ENCODE data around the gene P4HA2.

P4HA2 gene

GRCh38 chr5:132206782-132207181 is 20.9 kb downstream of the P4HA2 start:
- H3K36me3 ChIP-seq, result no peaks in the 10 kb centered on the region
- no peak for TF ChIP-seq CTCF (IDR thresholded peaks at IDR 0.05)
- peaks cover 0 to 4% of the 10 kb centered on the region in 2 experiments for H3K4me1 ChIP-seq (ENCODE audit: control insufficient read depth in 1 of 2, insufficient read depth in 1 of 2, low read depth in 1 of 2, low read length in 1 of 2)
- H3K9me3 ChIP-seq, result no peaks in the 10 kb centered on the region
- no peaks in the 10 kb centered on the region for H3K27me3 ChIP-seq
- no peak overlapping the region for H3K27ac ChIP-seq
- no peak overlapping the region for H3K4me3 ChIP-seq (ENCODE audit: low read depth in 1 of 2, low read length in 1 of 2)

DNA sequence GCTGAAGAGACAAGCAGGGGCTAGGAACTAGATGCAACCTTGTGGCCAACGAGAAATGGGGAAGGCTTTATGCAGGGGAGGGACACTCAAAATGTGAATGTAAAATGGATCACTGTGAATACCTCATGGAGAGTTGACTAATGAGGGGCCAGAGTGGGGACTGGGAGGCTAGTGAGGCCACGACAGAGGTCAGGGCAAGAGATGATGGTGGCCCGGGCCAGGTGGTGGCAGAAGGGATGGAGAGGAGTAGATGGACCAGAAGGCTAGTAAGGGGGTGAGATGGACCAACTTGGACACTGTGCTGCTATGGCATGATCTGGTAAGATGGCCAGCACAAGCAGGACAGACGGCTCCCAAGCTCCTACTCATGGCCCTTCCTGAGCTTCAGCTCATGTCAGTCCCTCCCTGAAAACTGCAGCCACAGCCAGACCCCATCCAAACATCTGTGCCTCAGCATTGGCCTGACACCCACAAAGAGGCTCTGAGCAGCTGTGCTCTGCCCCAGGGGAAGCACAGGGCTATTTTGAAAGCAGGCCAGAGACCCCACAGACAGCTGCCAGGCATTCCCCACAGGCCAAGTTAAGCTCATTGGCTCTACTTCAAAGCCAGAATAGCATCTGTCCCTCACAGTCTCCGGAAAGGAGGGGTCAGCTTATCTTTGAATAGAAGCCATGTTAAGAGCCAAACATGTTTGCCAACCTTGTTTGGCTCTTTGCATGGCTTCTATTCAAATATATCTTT is 22.1 kb downstream of the P4HA2 start:
- Histone ChIP-seq H3K27ac (no peak overlapping the region), H3K4me1 (ENCODE audit: control insufficient read depth in 1 of 2, insufficient read depth in 1 of 2, low read depth in 1 of 2, low read length in 1 of 2) (peaks cover 0 to 4% of the 10 kb centered on the region in 2 experiments), H3K27me3 (no peaks in the 10 kb centered on the region), H3K36me3 (no peaks in the 10 kb centered on the region), H3K4me3 (ENCODE audit: low read depth in 1 of 2, low read length in 1 of 2) (no peak overlapping the region), H3K9me3 (no peaks in the 10 kb centered on the region)
- no peak for TF ChIP-seq CTCF (IDR thresholded peaks at IDR 0.05)

GRCh38 chr5:132204371-132205135 is 23.1 kb downstream of the P4HA2 start:
- H3K4me3 ChIP-seq (ENCODE audit: low read depth in 1 of 2, low read length in 1 of 2), result no peak overlapping the region
- no peaks in the 10 kb centered on the region for H3K36me3 ChIP-seq

DNA sequence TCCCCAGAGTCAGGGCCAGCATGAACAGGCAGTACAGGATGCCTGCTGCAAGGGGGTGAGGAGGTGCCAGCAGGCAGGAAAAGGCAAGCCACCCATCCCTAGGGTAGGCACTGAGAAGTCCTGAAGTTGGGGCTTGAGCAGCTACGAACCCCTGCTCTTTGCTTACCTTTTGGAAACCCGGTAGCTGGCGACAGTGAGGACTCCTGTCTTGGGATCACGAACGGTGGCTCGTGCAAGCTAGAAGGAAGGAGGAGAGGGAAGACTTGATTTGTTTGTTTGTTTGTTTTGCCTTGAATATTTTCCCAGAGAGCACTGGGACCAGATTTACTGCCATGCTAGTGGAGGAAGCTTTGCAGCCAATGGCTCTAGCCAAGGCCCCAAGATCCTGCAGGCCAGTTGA is 23.7 kb downstream of the P4HA2 start:
- Histone ChIP-seq H3K4me1 (ENCODE audit: control insufficient read depth in 1 of 2, insufficient read depth in 1 of 2, low read depth in 1 of 2, low read length in 1 of 2) (peaks cover 0 to under 1% of the 10 kb centered on the region in 2 experiments), H3K27me3 (no peaks in the 10 kb centered on the region), H3K36me3 (no peaks in the 10 kb centered on the region), H3K4me3 (ENCODE audit: low read depth in 1 of 2, low read length in 1 of 2) (no peak overlapping the region), H3K27ac (no peak overlapping the region), H3K9me3 (no peaks in the 10 kb centered on the region)
- TF ChIP-seq CTCF (IDR thresholded peaks at IDR 0.05), result no peak

More at GRCh38 chr5:132204371-132205135, 23.1 kb downstream of the P4HA2 start:
- no peak for TF ChIP-seq CTCF (IDR thresholded peaks at IDR 0.05)
- Histone ChIP-seq H3K27ac (no peak overlapping the region), H3K4me1 (ENCODE audit: control insufficient read depth in 1 of 2, insufficient read depth in 1 of 2, low read depth in 1 of 2, low read length in 1 of 2) (peaks cover 0 to 4% of the 10 kb centered on the region in 2 experiments), H3K9me3 (no peaks in the 10 kb centered on the region), H3K27me3 (no peaks in the 10 kb centered on the region)

GRCh38 chr5:132203464-132203818 is 24.2 kb downstream of the P4HA2 start:
- Histone ChIP-seq H3K27ac (no peak overlapping the region), H3K4me1 (ENCODE audit: control insufficient read depth in 1 of 2, insufficient read depth in 1 of 2, low read depth in 1 of 2, low read length in 1 of 2) (no peaks in the 10 kb centered on the region), H3K36me3 (no peaks in the 10 kb centered on the region), H3K27me3 (no peaks in the 10 kb centered on the region), H3K4me3 (ENCODE audit: low read depth in 1 of 2, low read length in 1 of 2) (no peak overlapping the region), H3K9me3 (no peaks in the 10 kb centered on the region)
- no peak for TF ChIP-seq CTCF (IDR thresholded peaks at IDR 0.05)
